Measurements from ENCODE around the gene ANKRD11.

- TF ChIP-seq POLR2AphosphoS5 (IDR thresholded peaks at IDR 0.05), result no peak
- no peak for TF ChIP-seq POLR2A (IDR thresholded peaks at IDR 0.05)
- no peak for TF ChIP-seq CTCF (IDR thresholded peaks at IDR 0.05)
Observed at GRCh38 chr16:89534252-89534756, 43.9 kb upstream of the ANKRD11 start.
